HFFc6 (cell line): Measurements from ENCODE around the gene EXOC2. TPM values are rescaled to one million over a fixed set of nuclear protein-coding genes. Genes with fewer than 3 reads are reported as not detected.

Experiments used
- DNase-seq: peaks from one replicate; pipeline ENCODE4 v3.0.0-alpha.2; 2018
- H3K27ac Mint-ChIP-seq: 2 replicates; pipeline ENCODE4 v1.8.0; 2020; ENCODE audit warnings: mild to moderate bottlenecking, mixed read lengths
- H3K27me3 Mint-ChIP-seq: 2 replicates; pipeline ENCODE4 v1.8.0; 2021; ENCODE audit warnings: mild to moderate bottlenecking, moderate library complexity, mixed read lengths; ENCODE audit not compliant: insufficient read depth
- H3K36me3 Mint-ChIP-seq: 2 replicates; pipeline ENCODE4 v1.8.0; 2021; ENCODE audit warnings: low read depth, mixed read lengths
- H3K4me1 Mint-ChIP-seq: 2 replicates; pipeline ENCODE4 v1.8.0; 2020; ENCODE audit warnings: low read depth, mixed read lengths
- H3K4me3 Mint-ChIP-seq: 2 replicates; pipeline ENCODE4 v1.8.0; 2020; ENCODE audit warnings: mild to moderate bottlenecking, moderate library complexity, mixed read lengths
- H3K9me3 Mint-ChIP-seq: 2 replicates; pipeline ENCODE4 v1.8.0; 2020; ENCODE audit warnings: mild to moderate bottlenecking, mixed read lengths
- CTCF ChIP-seq: fragments of 200-600 bp; sonication (generic); IDR thresholded peaks from 2 replicates; pipeline ENCODE4 v1.5.0; 2021; ENCODE audit warnings: antibody characterized with exemption, mild to moderate bottlenecking
- total RNA-seq, 6 experiments: library from RNA; stranded (reverse); fragmentation: NEBNext Ultra II Directional; extraction: Animal tissue kit (Norgen Biotek cat#: 25700); gene quantifications; 2 replicates in 1 of 6; 3 replicates in 5 of 6; pipeline ENCODE4 v1.2.3, GENCODE V29; 2021

Gene EXOC2
- total RNA-seq, 6 experiments from 2014 or later, result 19.3 to 22.4 (median 20.3) TPM

GRCh38 chr6:656460-657252, 36.3 kb downstream of the EXOC2 start, which contains the start of gene HUS1B:
TSS of gene HUS1B (minus strand) at chr6:657100. CDS start at chr6:656944, 156 bp downstream.
- DNase-seq, result no peak
- Mint-ChIP-seq H3K36me3 (peaks cover 10% of the 10 kb centered on the region; the same call in 1 of the 2 replicates), H3K4me1 (peaks cover 26% of the 10 kb centered on the region), H3K9me3 (no peaks in the 10 kb centered on the region), H3K27ac (no peak within 1 kb of the TSS), H3K27me3 (0 out of 2 replicates have a peak, but pooled peaks cover 2% of the 10 kb centered on the region), H3K4me3 (no peak within 1 kb of the TSS)
- TF ChIP-seq CTCF, result no peak

DNA sequence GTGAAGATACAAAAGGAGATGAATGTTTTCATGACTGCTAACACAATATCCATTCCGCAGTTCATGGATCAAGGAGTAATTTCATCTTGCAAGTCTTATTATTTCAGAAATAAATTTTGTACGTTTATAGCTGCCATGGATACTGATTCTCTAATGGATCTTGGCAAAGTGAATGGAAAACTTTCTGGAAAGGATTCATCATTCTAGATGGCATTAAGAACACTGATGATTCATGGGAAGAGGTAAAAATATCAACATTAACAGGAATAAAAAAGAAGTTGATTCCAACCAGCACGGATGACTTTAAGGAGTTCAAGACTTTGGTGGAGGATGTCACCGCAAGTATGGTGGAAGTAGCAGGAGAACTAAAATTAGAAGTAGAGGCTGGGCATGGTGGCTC, 38.8 kb downstream of the EXOC2 start:
- H3K27me3 Mint-ChIP-seq, result no peaks in the 10 kb centered on the region
- no peak overlapping the region for H3K4me3 Mint-ChIP-seq
- TF ChIP-seq CTCF, result no peak
- peaks cover 14% of the 10 kb centered on the region for H3K4me1 Mint-ChIP-seq
- no peaks in the 10 kb centered on the region for H3K9me3 Mint-ChIP-seq
- no peak for DNase-seq
- H3K36me3 Mint-ChIP-seq, result peaks cover 10% of the 10 kb centered on the region; the same call in 1 of the 2 replicates
- no peak overlapping the region for H3K27ac Mint-ChIP-seq

GRCh38 chr6:652865-653264, 40.1 kb downstream of the EXOC2 start:
- Mint-ChIP-seq H3K4me3 (no peak overlapping the region), H3K9me3 (no peaks in the 10 kb centered on the region), H3K36me3 (peaks cover 10% of the 10 kb centered on the region; the same call in 1 of the 2 replicates), H3K27me3 (no peaks in the 10 kb centered on the region), H3K4me1 (peaks cover 3% of the 10 kb centered on the region), H3K27ac (no peak overlapping the region)
- no peak for TF ChIP-seq CTCF
- no peak for DNase-seq

DNA sequence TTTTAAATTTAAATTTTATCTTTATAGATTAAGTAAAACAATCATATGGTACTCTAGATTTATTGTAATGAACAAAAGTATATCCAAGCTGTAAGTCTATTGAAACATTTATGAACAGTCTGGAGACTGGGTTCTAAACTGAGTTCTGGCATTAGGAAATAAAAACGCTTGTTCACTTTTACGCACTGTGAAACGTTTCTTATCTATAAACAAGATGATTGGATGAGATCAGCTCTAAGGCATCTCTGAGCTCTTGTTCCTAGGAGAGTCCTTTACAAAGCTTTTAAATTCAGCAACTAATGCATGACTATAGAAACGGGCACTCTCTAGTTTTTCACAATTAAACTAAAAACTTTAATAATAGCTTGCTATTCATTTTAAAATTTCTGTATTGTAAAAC, 42.8 kb downstream of the EXOC2 start:
- peaks cover 5% of the 10 kb centered on the region; the same call in 1 of the 2 replicates for H3K36me3 Mint-ChIP-seq
- H3K9me3 Mint-ChIP-seq, result no peaks in the 10 kb centered on the region
- no peak for DNase-seq
- no peaks in the 10 kb centered on the region; the same call in 1 of the 2 replicates for H3K4me1 Mint-ChIP-seq
- no peak for TF ChIP-seq CTCF
- no peak overlapping the region for H3K27ac Mint-ChIP-seq
- no peak overlapping the region for H3K4me3 Mint-ChIP-seq
- no peaks in the 10 kb centered on the region for H3K27me3 Mint-ChIP-seq

DNA sequence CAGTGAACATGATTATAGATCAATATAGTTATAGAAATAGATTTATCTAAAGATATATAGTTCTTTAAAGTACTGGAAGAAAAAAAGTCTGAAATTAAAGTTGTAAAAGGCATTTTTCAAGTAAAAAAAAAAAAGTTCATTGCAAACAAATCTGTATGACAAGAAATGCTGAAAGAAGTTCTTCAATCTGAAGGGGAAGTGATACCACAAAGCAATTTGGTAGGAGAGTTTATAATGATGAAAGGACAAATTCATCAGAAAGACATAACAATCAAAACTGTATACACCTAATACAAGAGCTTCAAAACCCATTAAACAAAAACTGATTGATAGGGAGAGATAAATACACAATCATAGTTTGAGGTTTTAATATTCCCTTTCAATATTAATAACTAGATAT, 50.1 kb downstream of the EXOC2 start:
- Mint-ChIP-seq H3K27me3 (no peaks in the 10 kb centered on the region), H3K4me3 (no peak overlapping the region), H3K36me3 (peaks cover 8% of the 10 kb centered on the region; the same call in 1 of the 2 replicates), H3K27ac (no peak overlapping the region), H3K9me3 (no peaks in the 10 kb centered on the region; the same call in 1 of the 2 replicates), H3K4me1 (no peaks in the 10 kb centered on the region)
- TF ChIP-seq CTCF, result no peak
- DNase-seq, result no peak
